Cardiac fibroblast (primary cell): Measurements from ENCODE around the gene DBF4.
"Not testable (repeated sequence)": the region's sequence is repeated elsewhere in the genome, so short reads cannot be mapped to it uniquely, and the experiment has no call there.

Source experiments
- DNase-seq, 2 donors: peaks; one replicate each; pipeline versions ENCODE4 v3.0.0 to v3.0.0-alpha.2; 2010; ENCODE audit warnings: low read depth in 2 of 2
- H3K4me3 ChIP-seq, 2 donors: replicated peaks in 1 of 2; 1 replicate in 1 of 2; 2 replicates in 1 of 2; pipeline ENCODE4 v1.5.1; 2011; ENCODE audit warnings: low read depth in 2 of 2, low read length in 2 of 2, mild to moderate bottlenecking in 2 of 2, moderate library complexity in 1 of 2
- CTCF ChIP-seq: IDR thresholded peaks from one replicate; pipeline ENCODE4 v1.5.1; 2011; ENCODE audit warnings: low read depth, mild to moderate bottlenecking, low read length, inconsistent platforms

Gene DBF4

DNA sequence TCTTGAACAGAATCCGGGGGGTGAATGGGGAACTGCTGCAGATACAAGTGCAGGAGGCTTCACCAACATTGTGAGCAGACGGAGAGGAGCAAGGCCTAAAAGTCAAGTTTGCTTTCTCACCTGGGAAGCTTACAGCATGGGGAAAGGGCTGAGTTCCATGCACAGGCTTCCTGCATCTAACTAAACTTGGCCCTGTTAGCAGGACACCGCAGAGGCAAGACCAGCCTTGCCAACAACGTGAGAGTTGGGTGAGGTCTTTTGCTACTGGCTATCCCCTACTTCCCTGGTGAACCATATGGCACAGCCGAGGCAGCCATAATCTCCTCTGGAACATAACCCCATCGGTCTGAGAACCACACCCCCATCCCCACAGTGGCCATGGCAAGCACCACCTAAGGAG lies 43.6 kb downstream of the DBF4 start:
- DNase-seq = no peak
- H3K4me3 ChIP-seq = no peak overlapping the region
- no peak for TF ChIP-seq CTCF

DNA sequence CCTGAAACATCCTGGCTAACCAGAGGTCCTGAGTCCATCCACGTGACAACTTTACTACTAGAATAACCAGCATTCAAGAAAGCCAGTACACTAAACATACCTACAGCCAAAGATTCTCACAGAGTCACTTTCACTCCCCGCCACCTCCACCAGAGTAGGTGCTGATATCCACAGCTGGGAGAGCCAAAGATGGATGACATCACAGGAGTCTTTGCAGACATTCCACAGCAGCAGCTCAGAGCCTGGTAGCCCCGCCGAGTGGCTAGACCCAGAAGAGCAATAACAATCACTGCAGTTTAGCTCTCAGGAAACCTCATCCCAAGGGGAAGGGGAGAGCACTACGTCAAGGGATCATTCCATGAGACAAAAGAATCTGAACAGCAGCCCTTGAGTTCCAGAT lies 44.3 kb downstream of the DBF4 start:
- DNase-seq = peak in 1 of 2 donors; percentile 26
- TF ChIP-seq CTCF = no peak
- H3K4me3 ChIP-seq = no peak overlapping the region

DNA sequence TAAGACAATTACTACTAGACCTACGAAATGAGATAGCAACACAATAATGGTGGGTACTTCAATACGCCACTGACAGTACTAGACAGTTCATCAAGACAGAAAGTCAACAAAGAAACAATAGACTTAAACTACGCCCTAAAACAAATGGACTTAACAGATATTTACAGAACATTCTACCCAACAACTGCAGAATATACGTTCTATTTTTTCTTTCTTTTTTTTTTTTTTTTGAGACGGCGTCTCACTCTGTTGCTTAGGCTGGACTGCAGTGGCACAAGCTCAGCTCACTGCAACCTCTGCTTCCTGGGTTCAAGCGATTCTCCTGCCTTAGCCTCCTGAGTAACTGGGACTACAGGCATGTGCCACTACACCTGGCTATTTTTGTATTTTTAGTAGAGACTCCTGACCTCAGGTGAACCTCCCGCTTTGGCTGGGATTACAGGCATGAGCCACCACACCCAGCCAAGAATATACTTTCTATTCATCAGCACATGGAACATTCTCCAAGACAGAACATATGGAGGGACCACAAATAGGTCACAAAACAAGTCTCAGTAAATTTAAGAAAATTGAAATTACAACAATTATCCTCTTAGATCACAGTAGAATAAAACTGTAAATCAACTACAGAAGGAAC lies 46.6 kb downstream of the DBF4 start:
- not testable (repeated sequence) for DNase-seq, H3K4me3 ChIP-seq

- TF ChIP-seq CTCF = no peak
- H3K4me3 ChIP-seq = no peak overlapping the region
- peak; percentile 11 to 12 for DNase-seq
These were observed 50.5 kb downstream of the DBF4 start for GRCh38 chr7:87926581-87927461.

GRCh38 chr7:87933605-87933952 lies 57.3 kb downstream of the DBF4 start:
- DNase-seq = no peak
- no peak for TF ChIP-seq CTCF
- peak overlapping the region; percentile 64 to 75 for H3K4me3 ChIP-seq

DNA sequence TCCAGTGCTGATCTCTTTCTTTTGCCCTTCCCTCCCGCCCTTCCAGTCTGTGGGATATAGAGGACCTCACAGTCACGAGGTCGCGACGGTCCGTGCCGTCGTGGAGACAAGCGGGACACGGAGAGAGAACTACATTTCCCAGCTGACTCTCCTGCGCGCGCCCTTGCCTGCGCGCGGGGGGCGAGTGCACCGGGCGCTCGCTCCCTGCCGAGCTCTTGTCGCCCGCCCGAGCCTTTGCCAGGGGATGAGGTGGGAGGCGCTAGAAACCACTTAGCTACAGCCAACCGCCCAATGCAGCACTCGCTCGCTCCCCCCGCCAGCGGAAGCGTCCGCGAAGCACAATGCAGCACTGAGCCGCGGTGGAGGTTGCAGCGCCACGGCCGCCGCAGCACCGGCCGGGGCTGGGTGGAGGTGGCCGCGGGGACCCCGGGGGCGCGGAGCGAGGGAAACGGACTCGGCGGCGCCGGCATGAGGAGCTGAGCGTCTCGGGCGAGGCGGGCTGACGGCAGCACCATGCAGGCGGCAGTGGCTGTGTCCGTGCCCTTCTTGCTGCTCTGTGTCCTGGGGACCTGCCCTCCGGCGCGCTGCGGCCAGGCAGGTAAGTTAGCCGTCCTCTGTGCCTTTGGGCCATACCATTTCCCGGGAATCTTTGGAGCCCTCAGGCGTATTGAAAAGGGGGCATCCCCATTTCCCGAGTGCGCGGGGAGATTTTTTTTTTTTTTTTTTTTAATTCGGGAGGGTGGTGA lies 57.8 kb downstream of the DBF4 start, which contains the start of gene ADAM22:
TSS of gene ADAM22 (plus strand) at position 299 of the 746 bp plus-strand sequence. CDS start at position 514, 215 bp downstream.
- DNase-seq = peak; percentile 71 to 87
- no peak for TF ChIP-seq CTCF
- H3K4me3 ChIP-seq = peak within 1 kb of the TSS; percentile 64 to 75
